ENCODE data around the gene JMJD7.

GRCh38 chr15:41885321-41885720, 57.4 kb downstream of the JMJD7 start:
- TF ChIP-seq ZC3H10 (CRISPR knock-in tag; IDR thresholded peaks at IDR 0.05): no peak
- TF ChIP-seq ZNF70 (CRISPR knock-in tag; IDR thresholded peaks at IDR 0.05): 0 out of 2 replicates have a peak, but pooled peaks have one; percentile 33
- no peak for TF ChIP-seq ARNTL (CRISPR knock-in tag; IDR thresholded peaks at IDR 0.05; ENCODE audit: borderline replicate concordance, low read depth)
- TF ChIP-seq ZFP3 (CRISPR knock-in tag; IDR thresholded peaks at IDR 0.05): no peak
- no peak for TF ChIP-seq PATZ1 (CRISPR knock-in tag; IDR thresholded peaks at IDR 0.05; ENCODE audit: borderline replicate concordance)
- TF ChIP-seq, protein P1, sequence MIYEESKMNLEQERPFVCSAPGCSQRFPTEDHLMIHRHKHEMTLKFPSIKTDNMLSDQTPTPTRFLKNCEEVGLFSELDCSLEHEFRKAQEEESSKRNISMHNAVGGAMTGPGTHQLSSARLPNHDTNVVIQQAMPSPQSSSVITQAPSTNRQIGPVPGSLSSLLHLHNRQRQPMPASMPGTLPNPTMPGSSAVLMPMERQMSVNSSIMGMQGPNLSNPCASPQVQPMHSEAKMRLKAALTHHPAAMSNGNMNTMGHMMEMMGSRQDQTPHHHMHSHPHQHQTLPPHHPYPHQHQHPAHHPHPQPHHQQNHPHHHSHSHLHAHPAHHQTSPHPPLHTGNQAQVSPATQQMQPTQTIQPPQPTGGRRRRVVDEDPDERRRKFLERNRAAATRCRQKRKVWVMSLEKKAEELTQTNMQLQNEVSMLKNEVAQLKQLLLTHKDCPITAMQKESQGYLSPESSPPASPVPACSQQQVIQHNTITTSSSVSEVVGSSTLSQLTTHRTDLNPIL (CRISPR knock-in tag; IDR thresholded peaks at IDR 0.05; ENCODE audit: low read depth): no peak
- TF ChIP-seq, protein P2, sequence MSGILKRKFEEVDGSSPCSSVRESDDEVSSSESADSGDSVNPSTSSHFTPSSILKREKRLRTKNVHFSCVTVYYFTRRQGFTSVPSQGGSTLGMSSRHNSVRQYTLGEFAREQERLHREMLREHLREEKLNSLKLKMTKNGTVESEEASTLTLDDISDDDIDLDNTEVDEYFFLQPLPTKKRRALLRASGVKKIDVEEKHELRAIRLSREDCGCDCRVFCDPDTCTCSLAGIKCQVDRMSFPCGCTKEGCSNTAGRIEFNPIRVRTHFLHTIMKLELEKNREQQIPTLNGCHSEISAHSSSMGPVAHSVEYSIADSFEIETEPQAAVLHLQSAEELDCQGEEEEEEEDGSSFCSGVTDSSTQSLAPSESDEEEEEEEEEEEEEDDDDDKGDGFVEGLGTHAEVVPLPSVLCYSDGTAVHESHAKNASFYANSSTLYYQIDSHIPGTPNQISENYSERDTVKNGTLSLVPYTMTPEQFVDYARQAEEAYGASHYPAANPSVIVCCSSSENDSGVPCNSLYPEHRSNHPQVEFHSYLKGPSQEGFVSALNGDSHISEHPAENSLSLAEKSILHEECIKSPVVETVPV (CRISPR knock-in tag; IDR thresholded peaks at IDR 0.05): no peak
- TF ChIP-seq TCF4 (CRISPR knock-in tag; IDR thresholded peaks at IDR 0.05; ENCODE audit: borderline replicate concordance): no peak
- TF ChIP-seq OSR1 (CRISPR knock-in tag; IDR thresholded peaks at IDR 0.05): no peak
- no peak for TF ChIP-seq ZNF8 (CRISPR knock-in tag; IDR thresholded peaks at IDR 0.05)
